Psoas muscle (tissue), 8 donors: ENCODE measurements around the gene TTBK2. TPM values are rescaled to one million over a fixed set of nuclear protein-coding genes. Genes with fewer than 3 reads are reported as not detected.
A peak's percentile ranks its signal among the peaks of the same experiment; 100 is the strongest.

Experiments
- ATAC-seq, 4 donors: fragments of 200-7000 bp; cut with Tn5 transposase; one replicate each; pipeline ENCODE4 v1.9.1; 2020; ENCODE audit warnings: moderate library complexity in 3 of 4, mild to moderate bottlenecking in 2 of 4
- DNase-seq, 2 donors: peaks; one replicate each; pipeline ENCODE4 v3.0.0-alpha.2; 2020
- H3K27ac ChIP-seq: fragments of 200-600 bp; one replicate; pipeline ENCODE4 v1.8.0; 2022
- H3K27me3 ChIP-seq, 3 donors: fragments of 200-600 bp in 1 of 3; one replicate each; pipeline versions ENCODE4 v1.6.1 to v1.8.0; 2013 to 2022; ENCODE audit warnings: low read length in 2 of 3, mild to moderate bottlenecking in 2 of 3, moderate library complexity in 1 of 3; ENCODE audit not compliant: insufficient read depth in 3 of 3
- H3K36me3 ChIP-seq, 2 donors: fragments of 200-600 bp in 1 of 2; one replicate each; pipeline versions ENCODE4 v1.6.1 to v1.8.0; 2013 to 2022; ENCODE audit warnings: low read depth in 1 of 2, mild to moderate bottlenecking in 1 of 2, moderate library complexity in 1 of 2; ENCODE audit not compliant: insufficient read depth in 1 of 2
- H3K4me1 ChIP-seq: fragments of 200-600 bp; one replicate; pipeline ENCODE4 v1.8.0; 2022
- H3K4me3 ChIP-seq: fragments of 200-600 bp; one replicate; pipeline ENCODE4 v1.8.0; 2022; ENCODE audit warnings: mild to moderate bottlenecking
- H3K9me3 ChIP-seq: fragments of 200-600 bp; one replicate; pipeline ENCODE4 v1.8.0; 2022
- CTCF ChIP-seq: fragments of 200-600 bp; IDR thresholded peaks from one replicate; pipeline ENCODE4 v1.8.0; 2022; ENCODE audit warnings: antibody characterized with exemption
- WGBS, 3 donors: extraction: QIAGEN DNeasy Blood & Tissue Kit; methylation state at CpG; one replicate each; pipeline versions ENCODE4 v1.1.6 to v1.1.7; 2013; 5-methylcytosine and 5-hydroxymethylcytosine counted together
- intact Hi-C, 2 donors: fragments of 100-400 bp; cut with DNase I; formaldehyde crosslinking; loops; one replicate each; pipeline versions ENCODE4 v1.11.0 to v1.14.2; 2022
- polyA plus RNA-seq, 3 donors: library from polyadenylated mRNA; stranded (reverse); fragments of 200-250 nt; gene quantifications; one replicate each; pipeline ENCODE4 v1.2.3, GENCODE V29; 2013
- total RNA-seq, 4 donors: library from RNA; stranded (reverse); fragmentation: NEBNext Ultra II Directional in 2 of 4; extraction: Animal tissue kit (Norgen Biotek cat#: 25700) in 2 of 4; gene quantifications; one replicate each; pipeline versions ENCODE4 v1.2.1 to v1.2.4, GENCODE V29; 2021 to 2023
- donor health status: healthy with polysubstance abuse.
- donor health status: DM: no; HTN: no; CAD: no; lungs with moderate emphysema.
- donor health status: Bipolar disorder and iron deficiency.
- donor health status: healthy.
- donor health status: DM: yes; HTN: yes; CAD: no.
- donor health status: DM: no; HTN: no; CAD: no.
- donor health status: DM: no; HTN: no; CAD: no.
- donor health status: DM: yes; HTN: yes; CAD: no.

TTBK2 gene
- total and polyA plus RNA-seq, 7 donors = 1.4 to 23.0 (median 15.8) TPM

GRCh38 chr15:42719043-42719442 is 201.5 kb downstream of the TTBK2 start:
- WGBS, 3 donors = 77 to 89% (median 88%) methylated on average over 6 of the region's 6 CpGs
- DNase-seq (no peak), ATAC-seq (peak in 1 of 4 donors; percentile 38)
- no peaks in the 10 kb centered on the region for H3K4me1 ChIP-seq
- no peak overlapping the region for H3K27ac ChIP-seq
- no peak for TF ChIP-seq CTCF
- peaks cover 0 to 63% of the 10 kb centered on the region in 2 donors for H3K36me3 ChIP-seq
- intact Hi-C loops = no loop called here
- H3K4me3 ChIP-seq = no peak overlapping the region
- no peaks in the 10 kb centered on the region for H3K27me3 ChIP-seq
- H3K9me3 ChIP-seq = no peaks in the 10 kb centered on the region

DNA sequence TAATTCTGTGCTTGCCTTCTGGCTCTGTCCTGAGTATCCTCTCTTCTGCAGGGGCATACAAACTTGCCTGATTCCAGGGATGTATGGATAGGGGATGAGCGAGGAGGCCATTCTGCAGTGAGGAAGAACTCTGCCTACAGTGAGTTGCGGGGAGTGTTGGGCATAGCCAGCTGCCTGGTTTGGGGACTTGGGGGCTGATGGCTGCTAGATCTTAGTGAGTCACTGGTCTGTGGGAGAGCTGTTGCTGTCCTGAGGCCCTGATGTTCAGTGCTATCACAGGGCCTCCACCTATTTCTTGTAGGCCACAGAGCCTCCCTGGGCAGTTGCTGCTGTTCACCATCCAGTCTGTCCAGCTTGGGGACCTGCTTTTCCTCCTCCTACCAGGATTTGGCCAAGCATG is 204.0 kb downstream of the TTBK2 start:
- Histone ChIP-seq H3K27me3 (no peaks in the 10 kb centered on the region), H3K4me1 (no peaks in the 10 kb centered on the region), H3K27ac (no peak overlapping the region), H3K4me3 (no peak overlapping the region), H3K9me3 (no peaks in the 10 kb centered on the region), H3K36me3 (peaks cover 0 to 39% of the 10 kb centered on the region in 2 donors)
- no peak for TF ChIP-seq CTCF
- WGBS, 3 donors = 97 to 100% (median 100%) methylated on average over 2 of the region's 2 CpGs
- ATAC-seq (no peak), DNase-seq (no peak)
- intact Hi-C loops = no loop called here

- Histone ChIP-seq H3K27me3 (no peaks in the 10 kb centered on the region), H3K4me1 (no peaks in the 10 kb centered on the region), H3K4me3 (no peak overlapping the region), H3K9me3 (no peaks in the 10 kb centered on the region), H3K27ac (no peak overlapping the region), H3K36me3 (peaks cover 0 to 34% of the 10 kb centered on the region in 2 donors)
- no peak for DNase-seq
- TF ChIP-seq CTCF = no peak
- no peak for ATAC-seq
- intact Hi-C loops = no loop called here
- WGBS, 3 donors = 92 to 95% (median 94%) methylated on average over 5 of the region's 5 CpGs
Measured at GRCh38 chr15:42716125-42716524, 204.5 kb downstream of the TTBK2 start.

DNA sequence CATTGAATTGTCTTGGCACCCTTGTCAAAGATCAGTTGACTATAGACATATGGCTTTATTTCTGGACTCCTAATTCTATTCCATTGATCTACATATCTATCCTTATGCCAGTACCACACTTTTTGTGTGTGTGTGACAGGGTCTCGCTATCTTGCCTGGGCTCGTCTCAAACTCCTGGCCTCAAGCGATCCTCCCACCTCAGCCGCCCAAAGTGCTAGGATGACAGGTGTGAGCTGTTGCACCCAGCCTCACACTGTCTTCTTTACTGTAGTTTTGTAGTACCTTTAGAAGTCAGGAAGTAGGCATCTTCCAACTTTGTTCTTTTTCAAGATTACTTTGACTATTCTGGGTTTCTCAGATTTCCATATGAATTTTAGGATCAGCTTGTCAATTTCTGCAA is 208.0 kb downstream of the TTBK2 start:
- DNase-seq = no peak
- no peak overlapping the region for H3K27ac ChIP-seq
- H3K27me3 ChIP-seq = no peaks in the 10 kb centered on the region
- H3K9me3 ChIP-seq = no peaks in the 10 kb centered on the region
- no peak for ATAC-seq
- H3K4me1 ChIP-seq = no peaks in the 10 kb centered on the region
- peaks cover 0 to under 1% of the 10 kb centered on the region in 2 donors for H3K36me3 ChIP-seq
- WGBS, 3 donors = 89 to 95% (median 91%) methylated on average over 4 of the region's 4 CpGs
- H3K4me3 ChIP-seq = no peak overlapping the region
- intact Hi-C loops = no loop called here
- no peak for TF ChIP-seq CTCF

- no peaks in the 10 kb centered on the region for H3K27me3 ChIP-seq
- ATAC-seq (no peak), DNase-seq (no peak)
- no peaks in the 10 kb centered on the region for H3K9me3 ChIP-seq
- H3K4me1 ChIP-seq = no peaks in the 10 kb centered on the region
- WGBS, 3 donors = 62 to 92% (median 82%) methylated on average over 3 of the region's 3 CpGs
- H3K27ac ChIP-seq = no peak overlapping the region
- no peak for TF ChIP-seq CTCF
- intact Hi-C loops = no loop called here
- no peak overlapping the region for H3K4me3 ChIP-seq
- H3K36me3 ChIP-seq = no peaks in the 10 kb centered on the region
Measured at GRCh38 chr15:42711746-42712145, 208.8 kb downstream of the TTBK2 start.
